Measurements from ENCODE around the gene SEC23B. TPM values are rescaled to one million over a fixed set of nuclear protein-coding genes. Genes with fewer than 3 reads are reported as not detected.
A peak's percentile ranks its signal among the peaks of the same experiment; 100 is the strongest.
"Not testable (repeated sequence)": the region's sequence is repeated elsewhere in the genome, so short reads cannot be mapped to it uniquely, and the experiment has no call there.

SEC23B gene
- total RNA-seq, 1 experiment from 2014 or later, result 139 TPM

GRCh38 chr20:18523066-18523465 is 15.3 kb downstream of the SEC23B start:
- no peak overlapping the region for H3K4me3 Mint-ChIP-seq (ENCODE audit: unreplicated experiment)
- ChIA-PET CTCF (interaction anchor here (0.8 kb wide), 1 partner anchor 8 kb away, joined by 3 read pairs; no protein-coding TSS in a partner anchor), POLR2A (interaction anchor here (3.2 kb wide), 1 partner anchor 15 kb away, joined by 31 read pairs; the partner anchor contains the start of gene SEC23B)
- BruUV-seq (replicated peaks), result no TSS peak
- intact Hi-C loops (cut with micrococcal nuclease), result no loop called here
- H3K36me3 Mint-ChIP-seq (ENCODE audit: insufficient read depth, unreplicated experiment), result peaks cover 43% of the 10 kb centered on the region
- no peak for DNase-seq (ENCODE audit: unreplicated experiment)
- no peaks in the 10 kb centered on the region for H3K9me3 Mint-ChIP-seq (ENCODE audit: unreplicated experiment)
- no peaks in the 10 kb centered on the region for H3K27me3 Mint-ChIP-seq (ENCODE audit: insufficient read depth, unreplicated experiment)
- H3K4me1 Mint-ChIP-seq (ENCODE audit: insufficient read depth, unreplicated experiment), result peaks cover 14% of the 10 kb centered on the region
- no peak overlapping the region for H3K27ac Mint-ChIP-seq (ENCODE audit: low read depth, unreplicated experiment)
- no peak for TF ChIP-seq CTCF (IDR thresholded peaks at IDR 0.05; ENCODE audit: unreplicated experiment)

- POLR2A ChIA-PET, result interaction anchor here (0.7 to 3.2 kb wide), 6 partner anchors 10 to 557 kb away, joined by 3 to 31 read pairs (median 8); partner anchors contain the start of genes DZANK1, POLR3F, RBBP9 and SEC23B
- H3K4me1 Mint-ChIP-seq (ENCODE audit: insufficient read depth, unreplicated experiment), result peaks cover 14% of the 10 kb centered on the region
Measured at GRCh38 chr20:18524646-18525045, 16.9 kb downstream of the SEC23B start.

DNA sequence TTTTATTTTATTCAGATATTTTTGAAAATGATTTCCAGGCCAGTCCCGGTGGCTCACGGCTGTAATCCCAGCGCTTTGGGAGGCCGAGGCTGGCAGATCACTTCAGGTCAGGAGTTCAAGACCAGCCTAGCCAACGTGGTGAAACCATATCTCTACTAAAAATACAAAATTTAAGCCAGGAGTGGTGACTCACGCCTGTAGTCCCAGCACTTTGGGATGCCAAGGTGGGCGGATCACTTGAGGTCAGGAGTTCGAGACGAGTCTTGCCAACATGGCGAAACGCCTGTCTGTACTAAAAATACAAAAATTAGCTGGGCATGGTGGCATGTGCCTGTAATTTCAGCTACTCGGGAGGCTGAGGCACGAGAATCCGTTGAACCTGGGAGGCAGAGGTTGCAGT is 19.0 kb downstream of the SEC23B start:
- H3K27ac Mint-ChIP-seq (ENCODE audit: low read depth, unreplicated experiment); DNase-seq (ENCODE audit: unreplicated experiment); H3K27me3 Mint-ChIP-seq (ENCODE audit: insufficient read depth, unreplicated experiment); intact Hi-C loops (cut with micrococcal nuclease); H3K4me3 Mint-ChIP-seq (ENCODE audit: unreplicated experiment); BruUV-seq (replicated peaks); H3K9me3 Mint-ChIP-seq (ENCODE audit: unreplicated experiment): not testable (repeated sequence)
- peaks cover 14% of the 10 kb centered on the region for H3K4me1 Mint-ChIP-seq (ENCODE audit: insufficient read depth, unreplicated experiment)
- POLR2A ChIA-PET, result interaction anchor here (3.9 kb wide), 1 partner anchor 18 kb away, joined by 23 read pairs; the partner anchor contains the start of gene SEC23B
- H3K36me3 Mint-ChIP-seq (ENCODE audit: insufficient read depth, unreplicated experiment), result peaks cover 79% of the 10 kb centered on the region
- CTCF ChIA-PET, result interaction anchor here (1.6 kb wide), 1 partner anchor 113 kb away, joined by 3 read pairs; no protein-coding TSS in a partner anchor

More at GRCh38 chr20:18524646-18525045, 16.9 kb downstream of the SEC23B start:
- CTCF ChIA-PET, result interaction anchor here (0.6 to 1.1 kb wide), 4 partner anchors 9 to 29 kb away, joined by 3 to 4 read pairs (median 3); no protein-coding TSS in a partner anchor
- TF ChIP-seq CTCF (IDR thresholded peaks at IDR 0.05; ENCODE audit: unreplicated experiment), result no peak
- Mint-ChIP-seq H3K27ac (ENCODE audit: low read depth, unreplicated experiment) (no peak overlapping the region), H3K9me3 (ENCODE audit: unreplicated experiment) (no peaks in the 10 kb centered on the region), H3K27me3 (ENCODE audit: insufficient read depth, unreplicated experiment) (no peaks in the 10 kb centered on the region), H3K4me3 (ENCODE audit: unreplicated experiment) (peak overlapping the region; percentile 30), H3K36me3 (ENCODE audit: insufficient read depth, unreplicated experiment) (peaks cover 59% of the 10 kb centered on the region)
- intact Hi-C loops (cut with micrococcal nuclease), result no loop called here
- DNase-seq (ENCODE audit: unreplicated experiment), result peak; percentile 65
- BruUV-seq (replicated peaks), result no TSS peak

- CTCF ChIA-PET, result interaction anchor here (0.6 to 1.6 kb wide), 2 partner anchors 114 to 262 kb away, joined by 3 to 4 read pairs; no protein-coding TSS in a partner anchor
- POLR2A ChIA-PET, result interaction anchor here (3.9 kb wide), 1 partner anchor 19 kb away, joined by 23 read pairs; the partner anchor contains the start of gene SEC23B
- no peak overlapping the region for H3K27ac Mint-ChIP-seq (ENCODE audit: low read depth, unreplicated experiment)
Measured at GRCh38 chr20:18527339-18527738, 19.6 kb downstream of the SEC23B start.

More at GRCh38 chr20:18527339-18527738, 19.6 kb downstream of the SEC23B start:
- no peak for DNase-seq (ENCODE audit: unreplicated experiment)
- Mint-ChIP-seq H3K27me3 (ENCODE audit: insufficient read depth, unreplicated experiment) (no peaks in the 10 kb centered on the region), H3K9me3 (ENCODE audit: unreplicated experiment) (no peaks in the 10 kb centered on the region), H3K4me3 (ENCODE audit: unreplicated experiment) (no peak overlapping the region), H3K36me3 (ENCODE audit: insufficient read depth, unreplicated experiment) (peaks cover 84% of the 10 kb centered on the region), H3K4me1 (ENCODE audit: insufficient read depth, unreplicated experiment) (peaks cover 14% of the 10 kb centered on the region)
- BruUV-seq (replicated peaks), result no TSS peak
- TF ChIP-seq CTCF (IDR thresholded peaks at IDR 0.05; ENCODE audit: unreplicated experiment), result no peak
- intact Hi-C loops (cut with micrococcal nuclease), result no loop called here

All from MCF 10A (cell line).